ENCODE measurements around the gene STK4. TPM values are rescaled to one million over a fixed set of nuclear protein-coding genes. Genes with fewer than 3 reads are reported as not detected.

STK4 gene
- total RNA-seq, 1 donor from 2014 or later: 25.3 TPM

DNA sequence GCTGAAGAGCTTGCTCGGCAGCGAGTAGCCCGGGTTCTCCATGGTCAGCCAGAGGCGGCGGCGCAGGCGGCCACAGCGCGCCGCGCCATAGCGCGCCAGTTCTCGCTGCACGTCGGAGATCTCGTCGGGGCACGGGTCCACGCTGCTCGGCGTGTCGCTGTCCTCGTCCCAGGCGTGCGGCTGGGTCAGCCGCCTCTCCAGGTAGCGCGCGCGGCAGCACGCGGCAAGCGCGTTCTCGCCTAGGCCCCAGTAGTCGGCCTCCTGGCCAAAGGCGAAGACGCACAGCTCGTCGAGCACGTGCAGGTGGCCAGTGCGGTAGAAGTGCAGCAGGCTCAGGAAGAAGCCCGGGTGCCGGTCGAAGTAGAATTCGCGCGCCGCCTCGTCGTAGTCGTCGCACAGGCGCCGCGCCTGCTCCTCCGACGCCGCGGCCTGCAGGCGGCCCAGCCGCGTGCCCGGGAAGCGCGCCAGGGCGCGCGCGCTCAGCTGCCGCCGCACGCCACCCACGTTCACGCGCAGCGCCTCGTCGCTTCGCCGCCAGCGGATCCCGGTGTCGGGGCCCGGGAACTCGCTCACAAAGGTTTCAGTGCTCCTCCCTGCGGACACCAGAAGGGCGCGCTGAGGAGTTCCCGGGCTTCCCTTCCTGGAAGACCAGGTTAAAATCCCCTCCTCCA lies 131.9 kb downstream of the STK4 start:
- Mint-ChIP-seq H3K27me3 (ENCODE audit: unreplicated experiment) (peaks cover 3% of the 10 kb centered on the region), H3K9me3 (ENCODE audit: unreplicated experiment) (no peaks in the 10 kb centered on the region), H3K4me3 (ENCODE audit: unreplicated experiment) (no peak overlapping the region), H3K4me1 (ENCODE audit: unreplicated experiment) (peaks cover 17% of the 10 kb centered on the region), H3K36me3 (ENCODE audit: unreplicated experiment) (no peaks in the 10 kb centered on the region), H3K27ac (ENCODE audit: unreplicated experiment) (no peak overlapping the region)
- TF ChIP-seq CTCF (IDR thresholded peaks at IDR 0.05): peak; percentile 37
- no peak for DNase-seq (ENCODE audit: extremely low spot score, unreplicated experiment)

DNA sequence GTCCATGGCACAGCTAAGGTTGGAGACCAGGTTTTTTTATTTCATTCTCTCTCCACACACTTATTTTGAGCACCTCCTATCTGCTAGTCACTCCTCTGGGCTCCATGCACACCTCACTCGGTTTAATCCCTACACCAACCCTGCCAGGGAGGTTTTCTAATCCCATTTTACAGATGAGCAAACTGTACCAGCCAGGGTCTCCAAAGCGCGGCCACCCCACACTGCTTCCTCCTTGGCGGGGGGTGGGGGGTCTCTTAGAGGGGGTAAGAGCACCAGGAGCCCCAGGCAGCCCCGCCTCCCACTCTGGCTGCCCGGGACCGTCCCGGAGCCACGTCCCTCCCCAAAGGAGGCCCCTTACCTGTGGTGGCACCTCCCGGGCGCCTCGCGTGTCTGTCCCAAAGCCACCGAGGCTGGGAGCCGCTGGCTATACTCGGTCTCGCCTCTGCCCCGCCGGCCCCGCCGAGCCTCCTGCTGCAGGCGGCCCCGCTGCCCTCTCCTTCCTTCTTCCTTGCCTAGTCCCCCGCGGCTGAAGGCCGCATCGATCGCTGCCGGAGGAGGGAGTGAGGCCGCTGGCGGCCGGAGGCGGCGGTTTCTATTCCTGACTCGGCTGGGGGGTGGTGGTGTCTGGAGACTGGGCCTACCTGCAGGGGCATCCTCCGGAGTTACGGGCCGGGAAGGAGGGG lies 134.4 kb downstream of the STK4 start, which contains the start of gene KCNS1:
Gene KCNS1, minus strand, starts transcription at position 565 of the 683 bp plus-strand sequence. CDS start 1,891 bp downstream, outside the sequence.
- H3K27me3 Mint-ChIP-seq (ENCODE audit: unreplicated experiment): peaks cover 3% of the 10 kb centered on the region
- no peaks in the 10 kb centered on the region for H3K9me3 Mint-ChIP-seq (ENCODE audit: unreplicated experiment)
- DNase-seq (ENCODE audit: extremely low spot score, unreplicated experiment): no peak
- H3K27ac Mint-ChIP-seq (ENCODE audit: unreplicated experiment): peak within 1 kb of the TSS; percentile 13
- peaks cover 19% of the 10 kb centered on the region for H3K4me1 Mint-ChIP-seq (ENCODE audit: unreplicated experiment)
- no peak for TF ChIP-seq CTCF (IDR thresholded peaks at IDR 0.05)
- H3K36me3 Mint-ChIP-seq (ENCODE audit: unreplicated experiment): no peaks in the 10 kb centered on the region
- peak within 1 kb of the TSS; percentile 64 for H3K4me3 Mint-ChIP-seq (ENCODE audit: unreplicated experiment)

DNA sequence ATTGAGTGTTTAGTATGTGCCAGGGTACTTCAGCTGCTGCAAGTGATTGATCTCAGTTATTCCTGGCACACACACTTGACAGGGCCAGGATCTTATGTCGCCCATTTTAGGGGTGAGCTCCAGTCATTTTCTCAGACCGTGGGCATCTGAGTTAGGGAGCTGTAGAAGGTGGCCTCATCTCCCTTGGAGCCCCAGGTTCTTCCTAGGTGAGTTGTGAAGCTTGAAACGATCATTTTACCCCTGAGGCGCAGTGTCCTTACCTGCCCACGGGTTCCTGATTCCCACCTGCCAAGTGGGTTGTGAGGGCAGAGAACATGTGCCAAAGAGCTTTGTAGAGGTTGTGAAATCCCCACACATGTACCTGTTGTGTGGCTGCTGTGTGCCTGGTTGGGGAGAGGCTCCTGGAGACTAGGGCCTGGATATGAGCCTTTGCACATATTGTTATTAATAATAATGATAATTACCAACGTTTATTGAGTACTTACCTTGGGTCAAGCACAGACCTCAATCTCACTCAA lies 135.1 kb downstream of the STK4 start:
- no peak for DNase-seq (ENCODE audit: extremely low spot score, unreplicated experiment)
- H3K4me1 Mint-ChIP-seq (ENCODE audit: unreplicated experiment): peaks cover 18% of the 10 kb centered on the region
- no peak for TF ChIP-seq CTCF (IDR thresholded peaks at IDR 0.05)
- peak overlapping the region; percentile 64 for H3K4me3 Mint-ChIP-seq (ENCODE audit: unreplicated experiment)
- H3K9me3 Mint-ChIP-seq (ENCODE audit: unreplicated experiment): no peaks in the 10 kb centered on the region
- H3K36me3 Mint-ChIP-seq (ENCODE audit: unreplicated experiment): no peaks in the 10 kb centered on the region
- H3K27me3 Mint-ChIP-seq (ENCODE audit: unreplicated experiment): peaks cover 3% of the 10 kb centered on the region
- no peak overlapping the region for H3K27ac Mint-ChIP-seq (ENCODE audit: unreplicated experiment)

DNA sequence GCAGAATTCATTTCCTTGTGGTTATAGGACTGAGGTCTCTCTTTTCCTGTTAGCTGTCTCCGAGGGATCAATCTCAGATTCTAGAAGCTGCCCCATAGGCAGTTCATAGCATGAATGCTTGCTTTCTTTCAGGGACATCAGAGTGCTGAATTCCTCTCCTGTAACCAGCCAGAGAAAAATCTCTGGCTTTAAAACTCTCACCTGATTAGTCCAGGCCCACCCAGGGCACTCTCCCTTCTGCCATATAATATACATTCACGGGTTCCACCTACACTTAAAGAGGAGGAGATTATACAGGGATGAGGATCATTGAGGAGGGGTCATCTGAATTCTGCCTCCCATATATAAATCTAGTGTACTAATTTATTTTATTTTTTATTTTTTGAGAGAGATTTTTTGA lies 136.8 kb downstream of the STK4 start:
- DNase-seq (ENCODE audit: extremely low spot score, unreplicated experiment): no peak
- H3K4me1 Mint-ChIP-seq (ENCODE audit: unreplicated experiment): peaks cover 18% of the 10 kb centered on the region
- H3K4me3 Mint-ChIP-seq (ENCODE audit: unreplicated experiment): no peak overlapping the region
- H3K36me3 Mint-ChIP-seq (ENCODE audit: unreplicated experiment): no peaks in the 10 kb centered on the region
- H3K9me3 Mint-ChIP-seq (ENCODE audit: unreplicated experiment): no peaks in the 10 kb centered on the region
- no peaks in the 10 kb centered on the region for H3K27me3 Mint-ChIP-seq (ENCODE audit: unreplicated experiment)
- TF ChIP-seq CTCF (IDR thresholded peaks at IDR 0.05): no peak
- H3K27ac Mint-ChIP-seq (ENCODE audit: unreplicated experiment): no peak overlapping the region

- DNase-seq (ENCODE audit: extremely low spot score, unreplicated experiment): no peak
Measured at GRCh38 chr20:45104786-45105185, 138.5 kb downstream of the STK4 start.

More at GRCh38 chr20:45104786-45105185, 138.5 kb downstream of the STK4 start:
- no peak for TF ChIP-seq CTCF (IDR thresholded peaks at IDR 0.05)
- H3K27me3 Mint-ChIP-seq (ENCODE audit: unreplicated experiment): no peaks in the 10 kb centered on the region
- H3K4me1 Mint-ChIP-seq (ENCODE audit: unreplicated experiment): peaks cover 14% of the 10 kb centered on the region
- no peaks in the 10 kb centered on the region for H3K36me3 Mint-ChIP-seq (ENCODE audit: unreplicated experiment)
- H3K4me3 Mint-ChIP-seq (ENCODE audit: unreplicated experiment): no peak overlapping the region
- no peaks in the 10 kb centered on the region for H3K9me3 Mint-ChIP-seq (ENCODE audit: unreplicated experiment)
- peak overlapping the region; percentile 63 for H3K27ac Mint-ChIP-seq (ENCODE audit: unreplicated experiment)

Measured in osteocyte (in vitro differentiated cells).